GM18909 (cell line): Measurements from ENCODE around the gene ACTR2.
"Not testable (repeated sequence)": the region's sequence is repeated elsewhere in the genome, so short reads cannot be mapped to it uniquely, and the experiment has no call there.

Experiments
- ATAC-seq: cut with Tn5 transposase; IDR thresholded peaks from one replicate; pipeline ENCODE4 v1.9.1; 2021; ENCODE audit warnings: mild to moderate bottlenecking; ENCODE audit not compliant: unreplicated experiment, poor library complexity

Gene ACTR2

DNA sequence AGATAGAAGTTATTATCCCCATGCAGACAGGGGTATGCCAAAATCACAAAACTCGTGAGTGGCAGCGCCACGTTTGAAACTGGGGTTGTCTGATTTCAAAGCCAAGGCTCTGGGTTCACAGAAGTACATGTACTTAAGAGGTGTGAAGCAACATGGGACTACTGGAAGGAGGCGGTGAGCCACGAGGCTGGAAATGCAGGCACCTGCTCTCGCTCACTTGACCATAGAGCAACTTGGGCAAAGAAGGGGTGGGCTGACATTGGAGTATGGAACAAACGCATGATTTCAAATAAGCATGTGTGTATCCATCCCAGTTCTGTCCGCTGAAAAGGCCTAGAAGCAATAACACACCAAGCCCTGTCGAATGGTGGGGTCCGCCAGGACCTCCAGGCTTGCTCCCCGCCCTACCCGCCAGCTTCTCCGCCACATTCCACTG lies 593 bp upstream of the ACTR2 start:
- peak; percentile 12 for ATAC-seq

GRCh38 chr2:65228263-65228750 lies 676 bp downstream of the ACTR2 start:
- ATAC-seq = no peak

- ATAC-seq = no peak
Measured at GRCh38 chr2:65231121-65231520, 3.5 kb downstream of the ACTR2 start.

DNA sequence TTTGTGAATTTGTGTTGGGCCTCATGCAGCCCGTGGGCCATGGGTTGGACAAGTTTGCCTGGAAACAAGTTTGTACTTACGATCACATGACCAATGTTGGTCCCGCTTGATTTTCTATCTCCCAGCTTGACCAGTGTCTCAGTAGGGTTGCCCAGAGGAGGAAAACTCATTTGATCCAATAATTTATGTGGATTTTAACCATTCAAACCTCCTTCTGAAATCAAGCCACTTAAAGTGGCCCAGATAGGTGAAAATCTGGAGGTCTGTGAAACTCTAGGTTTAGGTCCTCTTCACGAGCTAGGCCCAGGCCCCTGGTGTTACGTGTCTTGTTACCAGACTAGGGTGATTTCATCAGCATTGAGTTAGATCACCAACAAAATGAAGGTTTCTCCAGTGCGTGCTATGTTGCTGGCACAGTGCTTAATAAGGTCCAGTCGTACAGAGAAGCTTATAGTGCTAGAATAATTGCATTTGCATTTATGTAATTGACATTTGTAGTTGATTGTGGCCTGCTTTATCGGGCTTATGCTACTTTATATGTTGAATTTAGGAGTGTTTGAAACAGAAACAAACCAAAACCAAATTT lies 4.4 kb downstream of the ACTR2 start:
- ATAC-seq = no peak

DNA sequence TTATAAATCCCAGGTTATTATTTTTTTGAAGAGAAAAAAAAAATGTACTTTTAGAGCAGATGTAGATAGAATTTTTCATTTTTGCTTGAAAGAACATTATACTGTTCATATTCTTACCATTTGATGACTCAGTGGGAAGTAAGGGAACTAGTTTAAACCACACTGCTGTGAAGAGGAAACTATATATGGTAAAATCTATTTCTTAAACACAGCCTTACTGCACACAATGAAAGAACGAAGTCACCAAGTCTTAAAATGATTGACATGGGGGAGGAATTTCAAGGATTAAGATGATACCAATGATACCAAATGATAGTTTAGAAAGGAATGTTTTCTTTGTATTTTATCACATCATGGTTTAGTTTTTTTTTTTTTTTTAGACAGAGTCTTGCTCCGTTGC lies 5.0 kb downstream of the ACTR2 start:
- no peak for ATAC-seq

- ATAC-seq = no peak
Measured at GRCh38 chr2:65240657-65241056, 13.0 kb downstream of the ACTR2 start.

DNA sequence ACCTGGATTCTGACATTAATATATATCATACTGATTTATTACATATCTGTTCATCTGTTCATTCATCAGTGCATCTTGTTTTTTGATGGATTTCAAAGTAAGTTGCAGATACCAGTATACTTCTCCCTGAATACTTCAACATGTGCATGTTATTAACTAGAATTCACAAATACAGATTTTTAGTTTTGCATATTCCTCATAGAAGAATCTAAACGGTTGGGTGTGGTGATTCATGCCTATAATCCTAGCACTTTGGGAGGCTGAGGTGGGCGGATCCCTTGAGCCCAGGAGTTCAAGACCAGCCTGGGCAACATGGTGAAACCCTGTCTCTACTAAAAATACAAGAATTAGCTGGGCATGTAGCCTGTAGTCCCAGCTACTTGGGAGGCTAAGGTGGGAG lies 16.8 kb downstream of the ACTR2 start:
- ATAC-seq = not testable (repeated sequence)

DNA sequence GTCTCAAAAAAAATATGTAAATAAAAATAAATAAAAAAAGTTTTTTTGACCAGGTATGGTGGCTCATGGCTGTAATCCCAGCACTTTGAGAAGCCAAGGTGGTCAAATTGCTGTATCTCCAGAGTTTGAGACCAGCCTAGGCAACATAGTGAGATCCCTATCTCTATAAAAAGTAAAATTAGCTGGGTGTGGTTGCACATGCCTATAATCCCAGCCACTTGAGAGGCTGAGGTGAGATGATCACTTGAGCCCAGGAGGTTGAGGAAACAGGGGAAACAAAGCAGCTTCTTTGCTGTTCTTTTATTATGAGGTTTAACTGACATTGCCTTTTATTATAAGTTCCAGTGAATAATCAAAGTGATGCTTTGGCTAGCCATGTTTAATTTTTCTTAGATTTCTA lies 25.0 kb downstream of the ACTR2 start:
- ATAC-seq = no peak

- no peak for ATAC-seq
Measured at GRCh38 chr2:65255356-65255755, 27.7 kb downstream of the ACTR2 start.

GRCh38 chr2:65256054-65256453 lies 28.4 kb downstream of the ACTR2 start:
- no peak for ATAC-seq

DNA sequence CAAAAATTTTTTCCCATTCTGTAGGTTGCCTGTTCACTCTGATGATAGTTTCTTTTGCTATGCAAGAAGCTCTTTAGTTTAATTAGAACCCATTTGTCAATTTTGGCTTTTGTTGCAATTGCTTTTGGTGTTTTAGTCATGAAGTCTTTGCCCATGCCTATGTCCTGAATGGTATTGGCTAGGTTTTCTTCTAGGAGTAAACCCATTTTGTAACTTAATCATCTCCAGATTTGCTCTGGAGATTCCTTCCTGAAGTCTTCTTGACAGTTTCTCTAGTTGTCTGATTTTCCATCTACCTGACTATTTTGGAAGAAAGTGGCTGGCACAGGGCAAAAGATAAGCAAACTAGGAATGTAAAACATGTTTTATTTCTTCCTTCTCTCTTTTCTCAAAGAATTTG lies 30.2 kb downstream of the ACTR2 start:
- not testable (repeated sequence) for ATAC-seq

DNA sequence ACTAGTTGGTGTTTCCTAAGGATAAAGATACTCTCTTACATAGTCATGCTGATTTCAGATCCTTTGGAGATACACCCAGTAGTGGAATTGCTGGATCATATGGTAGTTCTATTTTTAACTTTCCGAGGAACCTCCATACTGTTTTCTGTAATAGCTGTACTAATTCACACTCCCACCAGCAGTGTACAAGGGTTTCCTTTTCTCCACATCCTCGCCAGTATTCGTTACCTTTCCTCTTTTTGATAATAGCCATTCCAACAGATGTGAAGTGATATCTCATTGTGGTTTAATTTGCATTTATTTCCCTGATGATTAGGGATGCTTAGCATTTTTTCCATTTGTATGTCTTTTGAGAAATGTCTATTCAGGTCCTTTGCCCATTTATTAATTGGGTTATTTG lies 34.0 kb downstream of the ACTR2 start:
- ATAC-seq = no peak

GRCh38 chr2:65263262-65263661 lies 35.6 kb downstream of the ACTR2 start:
- no peak for ATAC-seq

- ATAC-seq = no peak
Measured at GRCh38 chr2:65263986-65264385, 36.4 kb downstream of the ACTR2 start.

- no peak for ATAC-seq
Measured at GRCh38 chr2:65264821-65265670, 37.4 kb downstream of the ACTR2 start.

DNA sequence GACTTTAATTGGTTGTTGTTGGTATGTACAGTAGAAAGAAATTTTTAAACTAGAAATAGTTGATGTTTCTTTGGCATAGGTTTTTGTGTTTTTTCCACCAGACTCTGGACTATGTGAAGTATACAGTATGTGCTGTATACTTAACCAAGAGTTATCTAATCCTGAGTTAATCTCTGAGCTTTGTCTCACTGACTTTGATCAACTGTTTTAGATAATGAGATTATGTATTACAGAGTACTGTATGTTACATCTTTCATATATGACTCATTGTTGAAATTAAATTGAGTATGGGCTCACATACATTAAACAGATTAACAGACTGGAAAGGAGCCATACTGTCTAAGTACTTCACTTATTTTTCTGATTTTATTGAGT lies 38.0 kb downstream of the ACTR2 start:
- ATAC-seq = no peak

DNA sequence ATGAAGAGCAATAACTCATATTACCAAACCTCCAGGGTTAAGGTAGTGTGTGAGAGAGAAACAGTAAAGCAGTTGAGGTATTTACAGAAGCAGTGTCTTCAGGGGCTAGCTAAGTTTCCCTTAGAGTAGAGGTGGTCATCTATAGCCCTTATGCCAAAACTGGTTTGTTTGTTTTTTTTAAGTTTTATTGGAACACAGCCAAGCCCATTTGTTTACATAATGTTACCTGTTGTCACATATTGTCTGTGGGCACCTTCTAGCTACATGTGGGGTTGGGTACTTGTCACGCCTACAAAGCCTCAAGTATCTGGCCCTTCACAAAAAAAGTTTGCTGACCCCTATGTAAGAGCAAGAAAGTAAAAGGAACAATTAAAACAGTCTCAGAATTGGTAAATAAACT lies 39.4 kb downstream of the ACTR2 start:
- no peak for ATAC-seq

GRCh38 chr2:65268957-65269356 lies 41.3 kb downstream of the ACTR2 start:
- ATAC-seq = no peak

DNA sequence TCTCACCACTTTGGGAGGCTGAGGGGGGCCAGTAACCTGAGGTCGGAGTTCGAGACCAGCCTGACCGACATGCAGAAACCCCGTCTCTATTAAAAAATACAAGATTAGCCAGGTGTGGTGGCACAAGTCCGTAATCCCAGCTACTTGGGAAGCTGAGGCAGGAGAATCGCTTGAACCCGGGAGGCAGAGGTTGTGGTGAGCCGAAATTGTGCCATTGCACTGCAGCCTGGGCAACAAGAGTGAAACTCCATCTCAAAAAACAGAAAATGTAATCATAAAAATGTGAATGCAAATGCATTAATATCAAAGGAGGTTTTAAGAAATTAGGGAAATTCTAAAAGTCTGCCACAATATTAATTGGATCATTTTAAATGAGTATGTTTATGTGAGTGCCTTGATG lies 45.7 kb downstream of the ACTR2 start:
- ATAC-seq = no peak

DNA sequence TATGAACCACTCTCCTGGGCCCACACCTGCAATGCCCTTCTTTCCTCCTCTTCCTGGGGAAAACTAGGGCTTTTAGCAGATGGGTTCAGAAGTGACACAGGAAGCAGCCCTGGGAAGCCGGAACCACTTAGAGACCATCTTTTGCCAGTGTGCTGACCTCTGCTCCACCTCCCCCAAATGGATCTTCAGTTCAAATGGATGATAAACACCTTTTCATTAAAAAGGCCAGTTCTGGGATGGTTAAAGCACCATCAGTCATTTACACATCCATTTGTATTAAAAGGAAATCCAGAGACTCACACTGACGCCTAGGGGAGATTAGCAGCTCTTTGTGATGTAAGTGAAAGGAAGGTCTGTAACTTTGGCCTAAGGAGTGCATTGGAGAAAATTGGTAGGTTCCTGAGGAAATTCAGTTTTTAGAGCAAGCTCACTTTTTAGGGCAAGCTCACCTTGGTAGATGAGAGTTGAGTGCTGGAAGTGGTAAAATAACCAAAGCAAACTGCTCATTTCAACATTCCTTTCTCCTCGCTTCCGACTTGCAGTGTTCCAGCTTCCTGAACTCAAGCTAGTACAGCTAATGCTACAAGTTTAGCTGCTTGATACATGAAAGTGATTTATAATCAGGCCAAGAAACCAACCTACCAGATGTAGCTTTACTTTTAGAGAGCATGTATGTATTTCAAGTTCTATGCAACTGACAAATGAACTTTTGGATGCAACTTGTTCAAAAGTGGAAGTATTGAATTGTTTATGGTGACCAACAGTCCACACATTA lies 47.7 kb downstream of the ACTR2 start:
- no peak for ATAC-seq

DNA sequence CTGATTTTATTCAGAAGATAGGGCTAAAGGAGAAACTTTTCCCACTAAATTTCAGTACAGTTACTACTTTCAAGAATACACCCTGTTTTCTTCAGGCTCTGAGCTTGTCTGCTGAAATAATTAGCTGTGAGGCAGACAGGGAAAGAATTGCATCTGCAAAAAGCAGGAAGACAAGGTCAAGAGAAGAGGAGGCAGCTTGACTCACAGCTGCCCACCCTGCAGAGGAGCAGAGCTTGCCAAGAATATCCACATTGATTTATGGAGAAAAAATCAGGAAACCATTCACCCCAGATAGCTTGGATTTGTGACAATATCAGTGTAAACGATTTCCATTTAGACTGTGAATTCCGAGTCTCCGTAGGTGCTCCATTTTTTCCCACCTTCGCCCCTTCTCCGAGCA lies 49.0 kb downstream of the ACTR2 start:
- ATAC-seq = no peak
